GM23338 (cell line): Measurements from ENCODE around the gene CD300E.

Source experiments
- CREB1 ChIP-seq: fragments of 250-450 bp; sonication (Bioruptor Pico); IDR thresholded peaks from 2 replicates; pipeline ENCODE4 v1.5.0; 2020; ENCODE audit warnings: low read depth, mild to moderate bottlenecking, moderate library complexity
- CTCF ChIP-seq, 2 experiments: fragments of 200-600 bp in 1 of 2; sonication (generic) in 1 of 2; conservative IDR thresholded peaks; 2 replicates each; pipeline versions ENCODE4 v1.5.1 to v1.6.1; 2016 to 2017; ENCODE audit warnings: antibody characterized with exemption in 2 of 2, low read depth in 2 of 2, mild to moderate bottlenecking in 2 of 2, moderate library complexity in 1 of 2
- EZH2 ChIP-seq: fragments of 200-600 bp; sonication (generic); IDR thresholded peaks from one replicate; pipeline ENCODE4 v1.8.0; 2017; ENCODE audit warnings: antibody characterized with exemption, mild to moderate bottlenecking, low read depth; ENCODE audit not compliant: unreplicated experiment
- EZH2phosphoT487 ChIP-seq: fragments of 200-600 bp; sonication (generic); IDR thresholded peaks from one replicate; pipeline ENCODE4 v1.8.1; 2018; ENCODE audit warnings: antibody characterized with exemption; ENCODE audit not compliant: unreplicated experiment
- JUNB ChIP-seq: IDR thresholded peaks from one replicate; pipeline ENCODE4 v1.6.1; 2016; ENCODE audit warnings: antibody characterized with exemption; ENCODE audit not compliant: unreplicated experiment
- NANOG ChIP-seq: IDR thresholded peaks from 2 replicates; pipeline ENCODE4 v1.6.1; 2016; ENCODE audit warnings: antibody characterized with exemption, borderline replicate concordance
- POLR2AphosphoS5 ChIP-seq: IDR thresholded peaks from 2 replicates; pipeline ENCODE4 v1.6.1; 2016; ENCODE audit warnings: antibody characterized with exemption, low read depth
- STAT1 ChIP-seq: IDR thresholded peaks from one replicate; pipeline ENCODE4 v1.6.1; 2016; ENCODE audit warnings: antibody characterized with exemption; ENCODE audit not compliant: unreplicated experiment
- ZNF114 ChIP-seq: fragments of 250-450 bp; sonication (Bioruptor Pico); IDR thresholded peaks from 2 replicates; pipeline ENCODE4 v1.5.0; 2020; ENCODE audit warnings: mild to moderate bottlenecking, moderate library complexity
- ZNF331 ChIP-seq: fragments of 250-450 bp; sonication (Bioruptor Pico); IDR thresholded peaks from 2 replicates; pipeline ENCODE4 v1.5.0; 2020; ENCODE audit warnings: low read depth, mild to moderate bottlenecking, moderate library complexity
- TF ChIP-seq, protein P1 (sequence below): IDR thresholded peaks from one replicate; pipeline ENCODE4 v1.6.1; 2018; ENCODE audit warnings: antibody characterized with exemption; ENCODE audit not compliant: unreplicated experiment

DNA sequence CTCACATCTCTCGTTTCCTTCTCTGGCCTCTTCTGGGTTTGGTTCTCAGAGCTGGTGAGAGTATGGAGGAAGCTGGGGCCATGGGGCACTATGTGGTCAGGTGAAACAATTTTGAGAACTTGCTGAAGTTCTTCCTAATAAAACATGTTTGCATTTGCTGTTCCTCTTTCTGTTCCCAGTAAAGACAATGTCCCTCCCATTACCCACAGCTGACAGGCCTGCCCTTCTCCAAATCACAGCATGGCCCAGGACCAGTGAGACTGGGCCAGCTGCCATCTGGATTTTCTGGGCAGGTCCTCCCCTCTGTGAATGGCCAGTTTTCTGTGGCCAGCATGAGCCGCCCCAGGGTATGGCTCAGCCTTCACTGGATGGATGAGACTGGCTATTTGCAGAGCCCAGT is 56.1 kb downstream of the CD300E start, which contains the start of gene CD300H:
- TF ChIP-seq CTCF (conservative IDR thresholded peaks at IDR 0.05; ENCODE audit: low read depth in 2 of 2) (no peak), EZH2 (no peak), EZH2phosphoT487 (no peak), POLR2AphosphoS5 (no peak), CREB1 (no peak), JUNB (no peak), ZNF331 (CRISPR knock-in tag) (no peak), NANOG (no peak), ZNF114 (no peak), STAT1 (no peak)
- TF ChIP-seq, protein P1, sequence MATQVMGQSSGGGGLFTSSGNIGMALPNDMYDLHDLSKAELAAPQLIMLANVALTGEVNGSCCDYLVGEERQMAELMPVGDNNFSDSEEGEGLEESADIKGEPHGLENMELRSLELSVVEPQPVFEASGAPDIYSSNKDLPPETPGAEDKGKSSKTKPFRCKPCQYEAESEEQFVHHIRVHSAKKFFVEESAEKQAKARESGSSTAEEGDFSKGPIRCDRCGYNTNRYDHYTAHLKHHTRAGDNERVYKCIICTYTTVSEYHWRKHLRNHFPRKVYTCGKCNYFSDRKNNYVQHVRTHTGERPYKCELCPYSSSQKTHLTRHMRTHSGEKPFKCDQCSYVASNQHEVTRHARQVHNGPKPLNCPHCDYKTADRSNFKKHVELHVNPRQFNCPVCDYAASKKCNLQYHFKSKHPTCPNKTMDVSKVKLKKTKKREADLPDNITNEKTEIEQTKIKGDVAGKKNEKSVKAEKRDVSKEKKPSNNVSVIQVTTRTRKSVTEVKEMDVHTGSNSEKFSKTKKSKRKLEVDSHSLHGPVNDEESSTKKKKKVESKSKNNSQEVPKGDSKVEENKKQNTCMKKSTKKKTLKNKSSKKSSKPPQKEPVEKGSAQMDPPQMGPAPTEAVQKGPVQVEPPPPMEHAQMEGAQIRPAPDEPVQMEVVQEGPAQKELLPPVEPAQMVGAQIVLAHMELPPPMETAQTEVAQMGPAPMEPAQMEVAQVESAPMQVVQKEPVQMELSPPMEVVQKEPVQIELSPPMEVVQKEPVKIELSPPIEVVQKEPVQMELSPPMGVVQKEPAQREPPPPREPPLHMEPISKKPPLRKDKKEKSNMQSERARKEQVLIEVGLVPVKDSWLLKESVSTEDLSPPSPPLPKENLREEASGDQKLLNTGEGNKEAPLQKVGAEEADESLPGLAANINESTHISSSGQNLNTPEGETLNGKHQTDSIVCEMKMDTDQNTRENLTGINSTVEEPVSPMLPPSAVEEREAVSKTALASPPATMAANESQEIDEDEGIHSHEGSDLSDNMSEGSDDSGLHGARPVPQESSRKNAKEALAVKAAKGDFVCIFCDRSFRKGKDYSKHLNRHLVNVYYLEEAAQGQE = no peak
